Measurements from ENCODE around the gene KIF22.

- TF ChIP-seq CTCF (IDR thresholded peaks at IDR 0.05) (no peak), POLR2A (IDR thresholded peaks at IDR 0.05) (no peak)
Measured at GRCh38 chr16:29806641-29807425, 16.3 kb downstream of the KIF22 start.
